HG03571 (cell line): Measurements from ENCODE around the gene ZSWIM9.

Experiments used
- ATAC-seq: cut with Tn5 transposase; IDR thresholded peaks from one replicate; pipeline ENCODE4 v1.9.1; 2021; ENCODE audit not compliant: unreplicated experiment

Gene ZSWIM9

DNA sequence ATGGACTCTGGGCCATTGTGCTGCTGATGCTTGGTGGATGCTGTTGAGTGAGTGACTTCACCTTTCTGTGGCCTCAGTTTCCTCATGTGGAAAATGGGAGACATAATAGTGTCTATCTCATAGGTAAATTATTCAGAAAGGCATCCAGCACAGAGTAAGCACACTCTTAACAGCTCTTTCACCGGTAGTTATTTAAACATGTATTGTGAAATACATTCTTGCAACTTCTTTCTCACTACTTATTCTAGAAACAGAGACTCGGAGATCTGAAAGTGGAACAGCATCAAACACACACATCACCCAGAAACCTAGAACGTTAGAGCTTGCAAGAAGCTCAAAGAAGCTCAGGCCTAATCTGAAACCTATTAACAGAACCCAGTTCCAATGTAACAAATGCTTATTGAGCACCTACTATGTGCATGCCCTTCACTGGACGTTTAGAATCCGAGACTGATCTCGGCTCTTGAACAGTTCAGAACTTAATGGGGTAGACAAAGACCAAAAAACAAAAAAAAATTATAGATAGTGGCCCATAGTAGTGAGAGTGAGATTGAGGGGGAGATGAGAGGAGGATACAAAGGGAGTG, 4.1 kb downstream of the ZSWIM9 start:
- ATAC-seq: no peak

DNA sequence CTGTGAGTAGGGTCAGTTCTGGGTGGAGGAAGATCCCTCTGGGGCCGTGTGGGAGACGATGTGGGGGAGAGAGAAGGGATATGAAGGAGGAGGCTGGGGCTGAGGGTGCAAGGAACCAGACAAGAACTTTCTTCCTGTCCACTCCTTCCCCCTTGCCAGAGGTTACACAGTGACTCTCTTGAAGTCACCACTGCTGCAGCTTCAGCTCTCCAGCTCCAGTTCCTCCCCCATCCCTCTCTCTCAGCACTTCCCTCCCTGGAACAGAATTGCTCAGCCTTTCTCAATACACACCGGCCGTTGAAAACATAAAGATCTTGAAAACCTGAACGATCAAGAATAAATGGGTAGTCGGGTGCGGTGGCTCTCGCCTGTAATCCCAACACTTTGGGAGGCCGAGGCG, 5.1 kb downstream of the ZSWIM9 start:
- ATAC-seq: no peak

DNA sequence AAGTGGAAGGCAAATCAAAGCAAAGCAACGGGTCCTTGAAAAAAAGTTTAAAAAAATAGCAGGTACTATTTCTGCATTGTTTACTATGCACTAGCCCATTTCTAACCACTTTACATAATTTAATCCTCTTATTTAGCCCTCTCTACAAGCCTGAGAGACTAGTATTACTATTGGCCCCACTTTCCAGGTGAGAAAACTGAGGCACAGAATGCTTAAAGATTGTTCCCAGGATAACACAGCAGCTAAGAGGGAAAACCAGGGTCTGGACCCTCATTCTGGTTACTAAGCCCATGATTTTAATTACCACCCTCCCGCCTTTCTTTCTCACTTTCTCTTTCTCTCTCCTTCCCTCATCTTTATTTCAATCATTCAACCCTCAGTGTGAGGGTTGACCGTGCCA, 5.7 kb downstream of the ZSWIM9 start:
- ATAC-seq: no peak

DNA sequence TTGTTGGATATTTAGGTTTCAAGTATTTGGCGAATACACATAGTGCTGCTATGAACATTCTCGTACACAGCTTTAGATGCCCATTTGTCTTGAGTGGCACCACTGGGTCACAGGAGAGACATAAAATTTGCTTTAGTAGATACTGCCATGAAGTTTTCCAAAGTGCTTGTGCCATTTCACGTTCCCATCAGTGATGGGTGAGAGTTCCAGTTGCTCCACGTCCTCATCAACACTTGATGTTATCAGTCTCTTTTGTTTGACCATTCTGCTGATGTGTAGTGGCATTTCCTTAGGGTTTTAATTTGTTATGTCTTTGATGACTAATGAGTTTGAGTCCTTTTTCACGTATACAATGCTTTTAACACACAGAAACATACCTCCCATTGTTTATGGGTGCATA, 11.0 kb downstream of the ZSWIM9 start:
- ATAC-seq: no peak

DNA sequence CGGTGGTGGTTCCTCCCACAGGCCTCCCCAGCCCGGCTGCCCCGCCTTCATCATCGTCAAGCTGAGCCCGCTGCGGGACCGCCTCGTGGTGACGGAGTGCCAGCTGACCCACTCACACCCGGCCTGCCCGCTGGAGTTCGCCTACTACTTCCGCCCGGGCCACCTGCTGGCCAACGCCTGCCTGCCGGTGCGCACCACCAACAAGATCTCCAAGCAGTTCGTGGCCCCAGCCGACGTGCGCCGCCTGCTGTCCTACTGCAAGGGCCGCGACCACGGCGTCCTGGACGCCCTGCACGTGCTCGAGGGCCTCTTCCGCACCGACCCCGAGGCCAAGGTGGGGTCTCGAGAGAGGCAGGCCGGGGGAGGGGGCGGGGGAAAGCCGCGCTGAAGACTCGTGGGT, 12.0 kb downstream of the ZSWIM9 start:
- ATAC-seq: no peak

DNA sequence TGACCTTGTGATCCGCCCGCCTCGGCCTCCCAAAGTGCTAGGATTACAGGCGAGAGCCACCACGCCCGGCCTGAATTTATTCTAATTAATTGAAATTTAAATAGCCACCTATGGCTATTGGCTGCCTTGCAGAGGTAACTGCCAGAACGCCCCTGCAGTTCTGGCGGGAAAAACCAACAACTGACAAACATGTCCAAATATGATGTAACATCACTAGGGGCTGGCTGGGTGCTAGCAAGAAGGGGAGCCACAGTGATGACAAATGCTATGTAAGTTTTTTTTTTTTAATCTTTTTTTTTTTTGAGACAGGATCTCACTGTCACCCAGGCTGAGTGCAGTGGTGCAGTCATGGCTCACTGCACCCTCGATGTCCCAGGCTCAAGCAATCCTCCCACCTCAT, 12.9 kb downstream of the ZSWIM9 start:
- no peak for ATAC-seq

DNA sequence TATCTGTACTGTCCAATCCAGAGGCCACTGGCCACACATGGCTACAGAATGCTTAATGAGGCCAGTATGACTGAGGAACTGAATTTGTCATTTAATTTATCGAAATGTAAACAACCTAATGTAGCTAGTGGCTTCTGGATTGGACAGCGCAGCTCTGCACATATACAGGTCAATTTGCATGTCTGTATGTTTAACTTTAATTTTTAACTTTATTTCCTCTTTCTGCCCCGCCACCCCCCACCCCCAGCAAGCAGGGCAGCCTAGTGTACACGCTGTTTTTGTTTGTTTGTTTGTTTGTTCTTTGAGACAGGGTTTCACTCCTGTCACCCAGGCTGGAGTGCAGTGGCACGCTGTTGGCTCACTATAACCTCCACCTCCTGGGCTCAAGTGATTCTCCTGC, 15.5 kb downstream of the ZSWIM9 start:
- peak; percentile 62 for ATAC-seq

DNA sequence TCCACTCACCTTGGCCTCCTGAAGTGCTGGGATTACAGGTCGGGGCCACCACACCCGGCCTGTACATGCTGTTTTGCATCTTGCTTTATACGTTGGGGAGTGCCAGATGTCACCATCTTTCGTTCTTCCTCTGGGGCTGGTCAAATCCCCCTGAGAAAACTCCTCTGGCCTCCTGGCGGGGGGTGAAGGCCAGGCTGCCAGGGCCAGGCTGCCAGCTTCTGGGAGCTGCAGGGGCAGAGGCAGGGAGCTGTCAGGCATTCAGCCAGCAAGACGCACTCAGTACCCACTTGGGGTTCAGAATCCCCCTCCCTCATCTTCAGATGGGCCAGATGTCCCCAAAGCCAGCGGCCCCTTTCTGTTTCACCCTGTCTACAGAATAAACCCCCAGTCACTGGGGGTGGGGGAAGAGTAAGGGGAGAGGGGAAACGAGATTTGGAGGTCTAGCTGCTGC, 16.1 kb downstream of the ZSWIM9 start:
- peak; percentile 29 for ATAC-seq

DNA sequence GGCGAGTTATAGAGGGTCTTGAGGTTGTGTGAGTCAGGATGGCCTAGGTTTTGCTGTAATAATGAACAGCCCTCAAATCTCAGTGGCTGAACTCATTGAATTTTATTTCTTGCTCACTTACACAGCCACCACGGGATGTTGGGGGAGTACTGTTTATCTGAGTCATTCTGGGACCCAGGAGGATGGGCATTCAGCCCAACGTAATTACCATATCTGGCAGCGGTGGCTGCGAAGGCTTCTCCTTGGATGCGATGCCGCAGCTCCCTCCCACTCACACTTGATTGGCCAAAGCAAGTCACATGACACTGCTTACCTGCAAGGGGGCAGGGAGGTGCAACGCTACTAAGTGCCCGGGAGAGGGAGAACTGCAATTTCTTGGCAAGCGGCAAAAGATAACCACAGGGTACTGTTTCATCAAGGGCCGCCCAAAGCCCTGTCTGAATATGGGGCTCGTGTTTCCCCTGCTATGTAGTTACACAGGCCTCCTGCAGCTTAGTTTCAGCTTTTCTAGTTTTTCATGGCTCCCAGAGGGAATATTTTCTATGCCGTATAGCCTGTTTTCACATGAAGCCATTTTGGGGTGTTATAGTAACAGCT, 19.9 kb downstream of the ZSWIM9 start:
- ATAC-seq: no peak

DNA sequence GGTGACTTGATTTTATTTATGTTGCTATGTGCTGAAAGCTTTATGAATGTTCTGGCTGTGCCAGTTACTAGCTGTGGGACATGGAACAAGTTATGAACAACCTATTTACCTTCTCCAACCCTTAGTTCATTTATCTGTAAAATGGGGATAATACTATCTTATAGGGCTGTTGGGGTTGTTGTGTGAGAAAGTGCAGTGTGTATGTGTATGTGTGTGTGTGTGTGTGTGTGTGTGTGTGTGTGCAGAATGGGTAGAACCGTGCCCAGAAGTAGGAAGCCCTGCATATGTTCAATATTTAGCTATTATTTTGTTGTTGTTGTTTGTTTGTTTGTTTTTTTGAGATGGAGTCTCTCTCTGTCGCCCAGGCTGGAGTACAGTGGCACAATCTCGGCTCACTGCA, 20.4 kb downstream of the ZSWIM9 start:
- ATAC-seq: no peak

DNA sequence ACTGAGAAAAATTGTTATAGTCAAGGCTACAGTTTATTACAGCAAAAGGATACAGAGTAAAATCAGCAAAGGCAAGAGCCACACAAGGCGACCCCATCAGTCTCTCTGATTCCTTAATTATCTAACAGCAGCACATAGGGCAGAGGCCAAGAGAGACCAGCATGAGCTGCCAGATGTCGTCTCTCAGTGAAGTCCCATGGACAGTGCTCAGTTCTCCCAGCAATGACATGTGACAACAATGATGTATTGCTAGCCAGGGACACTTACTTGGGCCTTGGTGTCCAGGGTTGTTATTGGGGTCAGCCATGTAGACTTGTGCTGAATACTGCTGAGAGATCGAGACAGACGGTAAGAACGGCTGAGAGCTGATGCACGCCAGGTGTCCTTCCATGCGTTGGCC, 22.3 kb downstream of the ZSWIM9 start:
- ATAC-seq: no peak

DNA sequence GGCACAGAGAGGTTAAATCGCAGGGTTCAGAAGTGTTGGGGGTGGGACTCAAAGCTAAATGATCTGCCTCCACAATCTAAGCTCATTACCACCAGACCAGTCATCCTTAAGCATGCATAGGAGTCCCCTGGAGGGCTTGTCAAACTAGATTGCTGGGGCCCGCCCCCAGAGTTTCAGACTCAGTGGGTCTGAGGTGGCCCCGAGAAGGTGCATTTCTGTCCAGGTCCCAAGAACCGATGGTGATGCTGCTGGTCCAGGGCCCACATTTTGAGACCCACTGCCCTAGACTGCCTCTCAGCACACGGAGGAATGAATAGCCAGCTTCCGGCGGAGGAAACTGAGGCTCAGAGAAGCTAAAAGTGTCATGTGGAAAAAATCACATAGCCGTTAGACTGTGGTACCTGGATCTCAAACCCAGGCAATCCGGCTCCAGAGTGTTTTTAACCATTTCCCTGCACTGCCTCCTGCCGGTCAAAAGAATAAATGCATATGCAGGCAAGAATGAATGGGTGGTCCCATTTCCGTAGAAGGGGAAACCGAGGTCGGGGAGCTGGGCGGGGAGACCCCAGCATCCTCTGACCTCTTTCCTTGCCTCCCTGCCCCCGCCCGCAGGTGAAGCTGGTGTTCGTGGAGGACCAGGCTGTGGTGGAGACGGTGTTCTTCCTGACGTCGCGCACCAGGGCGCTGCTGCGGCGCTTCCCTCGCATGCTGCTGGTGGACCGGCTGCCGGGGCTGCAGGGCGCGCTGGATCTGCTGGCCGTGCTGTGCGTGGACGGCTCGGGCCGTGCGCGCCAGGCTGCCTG, 23.8 kb downstream of the ZSWIM9 start:
- ATAC-seq: no peak

DNA sequence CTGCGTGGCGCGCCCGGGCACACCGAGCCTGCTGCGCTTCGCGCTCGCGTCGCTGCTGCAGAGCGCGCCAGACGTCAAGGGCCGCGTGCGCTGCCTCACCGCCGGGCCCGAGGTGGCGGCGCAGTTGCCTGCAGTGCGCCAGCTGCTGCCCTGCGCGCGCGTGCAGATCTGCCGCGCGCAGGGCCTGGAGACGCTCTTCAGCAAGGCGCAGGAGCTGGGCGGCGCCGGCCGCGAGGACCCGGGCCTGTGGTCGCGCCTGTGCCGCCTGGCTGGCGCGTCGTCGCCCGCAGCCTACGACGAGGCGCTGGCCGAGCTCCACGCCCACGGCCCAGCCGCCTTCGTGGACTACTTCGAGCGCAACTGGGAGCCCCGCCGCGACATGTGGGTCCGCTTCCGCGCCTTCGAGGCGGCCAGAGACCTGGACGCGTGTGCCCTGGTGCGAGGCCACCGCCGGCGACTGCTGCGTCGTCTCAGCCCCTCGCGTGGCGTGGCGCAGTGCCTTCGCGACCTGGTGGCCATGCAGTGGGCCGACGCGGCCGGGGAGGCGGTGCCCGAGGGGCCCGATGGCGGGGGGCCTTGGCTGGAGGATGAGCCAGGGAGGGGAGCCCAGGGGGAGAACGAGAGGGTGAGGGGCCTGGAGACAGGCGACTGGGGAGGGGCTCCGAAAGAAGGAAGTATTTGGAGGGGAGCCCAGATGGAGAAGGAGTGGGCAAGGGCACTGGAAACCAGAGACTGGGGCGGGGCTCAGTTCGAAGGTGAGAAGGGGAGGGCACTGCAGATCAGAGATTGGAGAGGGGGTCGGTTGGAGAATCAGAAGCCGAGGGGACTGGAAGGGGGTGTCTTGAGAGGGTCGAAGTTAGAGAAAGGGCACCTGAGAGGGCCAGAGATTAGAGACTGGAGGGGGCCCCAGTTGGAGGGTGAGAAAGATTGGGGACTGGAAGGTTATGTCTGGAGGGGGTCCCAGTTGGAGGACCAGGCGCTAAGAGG, 24.7 kb downstream of the ZSWIM9 start:
- ATAC-seq: no peak

DNA sequence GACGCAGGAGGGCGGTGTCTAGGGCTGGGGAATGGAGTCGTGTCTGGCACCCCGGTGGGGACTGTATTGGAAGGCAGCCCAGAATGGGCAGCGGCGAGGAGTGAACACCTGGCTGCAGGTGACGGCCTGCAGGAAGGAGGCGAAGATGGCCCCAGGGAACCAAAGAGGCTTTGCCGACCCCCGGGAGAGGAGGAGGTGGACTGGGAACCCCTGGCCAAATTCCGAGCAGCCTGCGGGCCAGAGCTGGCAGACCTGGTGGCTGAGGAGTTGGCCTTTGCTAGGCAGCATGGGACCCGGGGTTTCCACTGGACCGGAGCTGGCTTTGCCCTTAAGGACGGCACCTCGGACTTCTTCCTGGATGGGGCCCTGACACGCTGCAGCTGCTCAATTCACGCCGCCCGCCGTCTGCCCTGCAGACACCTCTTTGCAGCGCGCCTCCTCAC, 25.9 kb downstream of the ZSWIM9 start:
- no peak for ATAC-seq

DNA sequence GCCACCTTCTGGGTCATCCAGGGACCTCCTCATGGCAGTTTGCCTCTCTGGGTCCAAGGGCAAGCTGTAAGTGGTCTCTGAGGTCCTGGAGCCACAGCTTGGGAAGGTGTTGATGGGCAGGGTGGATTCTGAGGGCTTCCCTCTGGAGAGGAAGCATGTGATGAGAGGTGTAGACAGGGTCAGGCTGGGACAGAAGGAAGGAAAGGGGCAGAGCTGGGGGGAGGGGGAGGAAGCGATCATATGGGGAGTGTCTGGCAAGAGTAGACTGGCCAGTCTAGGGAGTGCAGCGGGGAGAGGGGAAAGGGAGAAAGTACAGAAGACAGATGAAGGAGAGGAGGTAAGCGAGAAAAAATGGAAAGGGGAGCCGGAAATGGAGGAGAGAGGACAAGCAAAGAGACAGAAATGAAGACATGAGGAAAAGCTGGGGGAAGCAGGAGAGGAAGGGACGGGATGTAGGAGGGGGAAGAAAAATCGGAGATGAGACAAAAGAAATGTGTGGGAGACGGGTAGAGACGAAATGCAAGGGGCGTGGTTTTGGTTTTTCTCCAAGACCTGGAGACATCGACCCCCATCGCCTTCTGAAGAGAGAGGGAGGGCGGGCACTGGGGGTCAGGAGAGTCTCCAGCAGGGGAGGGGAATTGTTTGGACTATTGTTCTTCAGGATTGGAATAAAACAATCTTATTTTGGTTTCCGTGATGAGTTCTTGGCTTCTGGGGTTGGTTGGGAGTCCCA, 26.6 kb downstream of the ZSWIM9 start:
- no peak for ATAC-seq

DNA sequence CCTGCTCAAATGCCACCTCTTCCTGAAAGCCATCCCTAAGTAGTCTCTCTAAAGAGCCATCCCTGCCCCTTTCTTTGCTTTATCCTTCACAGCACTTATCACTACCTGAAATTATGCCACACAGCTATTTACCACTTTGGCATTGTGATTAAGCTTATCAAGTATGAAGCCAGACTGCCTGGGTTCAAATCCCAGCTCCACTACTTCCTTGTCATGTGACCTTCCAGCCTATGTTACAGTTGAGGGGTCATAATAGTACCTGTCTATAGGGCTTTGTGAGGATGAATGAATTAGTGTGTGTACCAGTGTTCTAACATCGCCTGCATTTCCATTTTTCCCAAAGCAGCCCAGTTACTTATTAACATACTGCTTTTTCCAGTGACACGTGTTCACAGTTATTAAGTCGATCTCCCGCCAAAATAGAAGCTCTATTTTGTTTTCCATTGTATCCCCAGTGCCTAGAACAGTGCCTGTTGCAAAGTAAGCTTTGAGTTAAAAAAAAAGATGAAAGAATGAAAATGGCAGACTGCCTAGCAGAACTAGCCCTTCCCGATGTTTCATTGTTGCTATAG, 32.8 kb downstream of the ZSWIM9 start:
- no peak for ATAC-seq

DNA sequence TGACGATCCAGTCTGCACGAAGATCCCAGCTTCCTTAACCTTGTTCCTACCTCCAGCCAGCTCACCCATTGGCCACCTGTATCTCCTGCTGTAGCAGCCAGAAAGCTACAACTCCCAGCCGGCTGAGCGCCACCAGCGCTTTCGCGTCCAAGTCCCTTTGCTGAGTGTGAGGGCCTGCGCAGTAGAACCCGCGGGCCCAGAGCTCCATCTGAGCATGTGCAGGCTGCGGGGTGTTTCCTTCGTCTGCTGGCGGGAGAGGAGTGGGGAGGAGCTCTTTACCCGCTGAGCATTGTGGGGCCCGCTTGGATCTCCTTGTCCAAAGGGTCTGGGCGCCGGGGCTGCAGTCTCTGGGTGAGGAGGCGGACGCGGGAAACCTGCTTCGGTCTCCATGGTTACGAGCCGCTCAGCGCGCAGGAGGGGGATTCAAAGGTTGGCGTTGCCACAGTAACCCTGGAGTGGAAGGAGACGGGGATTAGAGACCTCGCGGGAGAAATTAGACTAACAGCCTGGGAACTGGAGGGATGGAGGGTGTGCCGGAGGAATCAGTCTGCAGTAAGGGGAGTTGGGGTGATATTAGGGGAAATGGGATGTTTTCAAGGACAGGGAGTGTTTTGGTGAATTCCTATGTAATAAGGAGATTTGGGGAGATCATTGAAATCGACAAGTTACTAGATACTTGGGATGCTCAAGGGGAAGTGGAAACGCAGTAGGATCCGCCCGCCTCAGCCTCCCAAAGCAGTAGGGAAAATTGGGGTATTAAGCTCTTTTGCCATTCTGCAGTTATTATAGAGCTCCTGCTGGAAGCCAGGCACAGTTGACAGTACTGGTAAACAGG, 33.5 kb downstream of the ZSWIM9 start:
- peak; percentile 83 for ATAC-seq

DNA sequence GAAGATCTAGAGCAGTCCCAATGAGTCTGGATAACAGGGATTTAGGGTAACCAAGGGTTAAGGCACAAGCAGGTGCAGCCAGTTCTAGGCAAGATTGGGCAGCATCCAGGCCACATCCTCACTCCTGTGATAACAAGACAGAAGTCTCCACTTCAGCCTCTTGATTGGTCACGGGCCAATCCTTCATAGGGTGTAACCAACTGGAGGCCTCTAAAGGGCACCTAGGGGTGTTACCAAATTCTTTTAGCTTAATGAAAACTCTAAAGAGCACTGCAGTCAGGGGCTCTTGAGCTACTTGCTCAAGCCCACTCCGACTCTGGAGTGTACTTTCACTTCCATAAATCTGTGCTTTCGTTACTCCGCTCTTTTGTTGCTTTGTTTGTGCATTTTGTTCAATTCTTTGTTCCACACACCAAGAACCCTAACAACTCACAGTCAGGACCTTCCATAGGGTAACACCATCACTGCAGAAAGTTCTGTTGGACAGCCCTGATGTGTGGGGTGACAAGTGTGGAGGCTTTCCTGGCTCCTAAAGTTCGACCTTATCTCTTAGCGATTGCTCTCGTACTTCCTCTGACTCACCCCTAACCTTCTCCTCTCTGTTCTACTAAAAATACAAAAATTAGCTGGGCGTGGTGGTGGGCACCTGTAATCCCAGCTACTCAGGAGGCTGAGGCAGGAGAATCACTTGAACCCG, 36.1 kb downstream of the ZSWIM9 start:
- ATAC-seq: no peak

DNA sequence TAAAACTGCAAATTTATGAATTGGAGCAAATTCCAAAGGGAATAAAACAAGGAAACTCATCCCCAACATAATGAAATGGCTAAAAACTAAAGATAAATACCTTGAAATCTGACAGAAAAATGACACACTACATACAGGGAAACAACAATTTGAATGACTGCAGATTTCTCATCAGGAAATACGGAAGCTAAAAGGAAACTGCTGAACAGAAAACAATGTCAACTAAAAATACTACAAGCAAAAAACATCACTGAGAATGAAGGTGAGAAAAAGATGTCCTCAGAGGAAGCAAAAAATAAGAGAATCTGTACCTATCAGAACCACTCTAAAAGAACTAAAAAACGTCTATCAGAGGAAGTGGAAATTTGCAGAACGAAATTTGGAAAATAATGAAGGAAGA, 39.5 kb downstream of the ZSWIM9 start:
- ATAC-seq: no peak
